ENCODE measurements around the gene ARRB2.
"Not testable (repeated sequence)": the region's sequence is repeated elsewhere in the genome, so short reads cannot be mapped to it uniquely, and the experiment has no call there.

Gene ARRB2

DNA sequence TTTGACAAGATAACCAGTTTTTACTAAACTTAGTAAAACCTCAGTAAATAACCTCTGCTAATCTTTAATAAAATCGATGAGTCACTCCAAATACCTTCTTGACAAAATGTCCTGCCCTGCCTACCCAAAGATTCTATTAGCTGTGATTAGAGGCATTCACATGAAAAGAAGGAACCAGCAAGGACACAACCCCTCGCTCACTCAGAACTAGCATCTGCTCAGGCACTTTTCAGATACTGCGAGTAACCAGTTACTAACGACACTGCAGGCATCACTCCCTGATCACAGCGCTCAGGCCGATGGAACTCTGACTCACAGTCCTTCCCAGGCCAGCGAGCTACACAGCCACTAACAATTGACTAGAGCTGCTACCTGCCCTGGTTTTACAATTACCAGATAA, 30.8 kb upstream of the ARRB2 start:
- peaks cover 21% of the 10 kb centered on the region for H3K4me1 Mint-ChIP-seq
- no peaks in the 10 kb centered on the region for H3K27me3 Mint-ChIP-seq
- H3K36me3 Mint-ChIP-seq (ENCODE audit: low read depth), result peaks cover 59% of the 10 kb centered on the region
- no peak overlapping the region for H3K27ac Mint-ChIP-seq
- ATAC-seq (no peak), DNase-seq (no peak)
- no peaks in the 10 kb centered on the region for H3K9me3 Mint-ChIP-seq
- no peak overlapping the region for H3K4me3 Mint-ChIP-seq

DNA sequence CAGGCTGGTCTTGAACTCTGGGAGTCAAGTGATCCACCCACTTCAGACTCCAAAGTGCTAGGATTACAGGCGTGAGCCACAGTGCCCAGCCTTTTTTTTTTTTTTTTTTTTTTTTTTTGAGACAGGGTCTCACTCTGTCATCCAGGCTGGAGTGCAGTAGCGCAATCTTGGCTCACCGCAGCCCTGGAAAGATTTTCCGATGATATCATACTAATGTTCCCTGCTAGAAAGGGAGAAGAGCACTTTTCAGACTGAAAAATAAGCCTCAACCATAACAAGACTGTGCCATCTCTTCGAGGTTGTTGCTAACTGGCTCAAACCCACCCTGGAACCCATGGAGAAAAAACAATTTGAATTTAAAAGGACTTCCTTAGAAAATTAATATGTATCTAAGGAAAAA, 26.7 kb upstream of the ARRB2 start:
- H3K4me1 Mint-ChIP-seq, result peaks cover 16% of the 10 kb centered on the region
- not testable (repeated sequence) for H3K27ac Mint-ChIP-seq, H3K9me3 Mint-ChIP-seq, H3K4me3 Mint-ChIP-seq, DNase-seq, H3K27me3 Mint-ChIP-seq, ATAC-seq
- H3K36me3 Mint-ChIP-seq (ENCODE audit: low read depth), result peaks cover 63% of the 10 kb centered on the region

DNA sequence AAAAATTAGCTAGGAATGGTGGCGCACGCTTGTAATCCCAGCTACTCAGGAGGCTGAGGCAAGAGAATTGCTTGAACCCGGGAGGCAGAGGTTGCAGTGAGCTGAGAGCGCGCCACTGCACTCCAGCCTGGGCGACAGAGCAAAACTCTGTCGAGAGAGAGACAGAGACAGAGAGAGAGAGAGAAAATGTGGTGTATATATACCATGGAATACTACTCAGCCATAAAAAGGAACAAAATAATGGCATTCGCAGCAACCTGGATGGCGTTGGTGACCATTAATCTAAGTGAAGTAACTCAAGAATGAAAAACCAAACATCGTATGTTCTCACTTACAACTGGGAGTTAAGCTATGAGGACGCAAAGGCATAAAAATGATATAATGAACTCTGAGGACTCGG, 20.6 kb upstream of the ARRB2 start:
- Mint-ChIP-seq H3K36me3 (ENCODE audit: low read depth) (peaks cover 63% of the 10 kb centered on the region), H3K4me1 (peaks cover 21% of the 10 kb centered on the region)
- H3K4me3 Mint-ChIP-seq, H3K9me3 Mint-ChIP-seq, DNase-seq, H3K27me3 Mint-ChIP-seq, H3K27ac Mint-ChIP-seq, ATAC-seq: not testable (repeated sequence)

DNA sequence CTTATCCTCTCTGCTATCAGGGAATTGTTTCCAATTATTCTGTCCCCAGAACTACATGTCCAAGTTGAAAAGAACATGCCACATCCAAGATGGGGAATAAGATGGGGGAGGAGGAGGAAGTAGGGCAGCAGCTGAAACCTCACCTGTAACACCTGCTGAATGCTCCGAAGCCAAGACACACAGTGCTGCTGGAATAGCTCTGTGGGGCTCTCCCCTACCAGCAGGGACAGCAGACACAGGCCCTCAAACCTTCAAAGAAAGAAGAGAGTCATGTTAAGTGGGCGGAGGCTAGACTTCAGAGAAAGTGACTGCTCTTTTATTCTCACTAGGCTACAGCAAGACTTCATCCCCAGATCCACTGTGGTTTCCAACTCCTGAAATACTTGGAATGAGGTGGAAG, 19.7 kb upstream of the ARRB2 start:
- no peak overlapping the region for H3K27ac Mint-ChIP-seq
- H3K27me3 Mint-ChIP-seq, result no peaks in the 10 kb centered on the region
- H3K9me3 Mint-ChIP-seq, result no peaks in the 10 kb centered on the region
- no peak overlapping the region for H3K4me3 Mint-ChIP-seq
- peaks cover 61% of the 10 kb centered on the region for H3K36me3 Mint-ChIP-seq (ENCODE audit: low read depth)
- ATAC-seq (peak; percentile 24), DNase-seq (no peak)
- H3K4me1 Mint-ChIP-seq, result peaks cover 26% of the 10 kb centered on the region

DNA sequence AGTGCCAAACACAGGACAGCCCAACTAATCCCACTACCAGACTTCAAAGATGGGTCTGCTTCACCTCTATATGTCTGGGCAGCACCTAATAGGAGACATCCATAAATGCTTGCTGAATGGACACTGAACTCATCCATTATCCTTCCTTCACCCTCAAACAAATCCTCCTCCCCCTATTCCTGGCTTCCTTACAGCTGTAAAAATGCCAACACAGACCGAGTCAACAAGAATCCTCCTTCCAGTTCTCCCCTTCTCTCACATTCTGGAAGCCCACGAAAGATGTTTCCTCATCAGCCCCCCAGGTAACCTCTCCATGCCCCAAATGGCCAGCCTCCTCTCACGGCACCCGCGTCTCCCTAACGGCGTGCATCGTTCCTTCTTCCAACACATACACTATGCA, 18.7 kb upstream of the ARRB2 start:
- no peak overlapping the region for H3K4me3 Mint-ChIP-seq
- no peak overlapping the region for H3K27ac Mint-ChIP-seq
- no peaks in the 10 kb centered on the region for H3K9me3 Mint-ChIP-seq
- no peak for DNase-seq
- peaks cover 36% of the 10 kb centered on the region for H3K4me1 Mint-ChIP-seq
- no peaks in the 10 kb centered on the region for H3K27me3 Mint-ChIP-seq
- peaks cover 66% of the 10 kb centered on the region for H3K36me3 Mint-ChIP-seq (ENCODE audit: low read depth)
- no peak for ATAC-seq

DNA sequence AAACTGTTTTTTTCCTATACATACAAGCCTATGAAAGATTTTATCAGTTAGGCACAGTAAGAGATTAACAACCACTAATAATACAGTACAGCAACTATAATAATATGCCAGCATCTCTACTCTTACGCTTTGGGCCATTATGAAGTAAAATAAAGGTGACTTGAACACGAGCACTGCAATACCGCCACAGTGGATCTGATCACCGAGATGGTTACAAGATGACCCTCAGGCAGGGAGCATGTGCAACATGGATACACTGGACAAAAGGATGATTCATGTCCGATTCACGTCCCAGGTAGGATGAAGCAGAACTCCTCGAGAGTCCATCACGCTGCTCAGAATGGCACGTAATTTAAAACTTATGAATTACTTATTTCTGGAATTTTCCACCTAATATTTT, 17.0 kb upstream of the ARRB2 start:
- no peak for DNase-seq
- H3K4me1 Mint-ChIP-seq, result peaks cover 47% of the 10 kb centered on the region
- H3K27me3 Mint-ChIP-seq, result no peaks in the 10 kb centered on the region
- no peak for ATAC-seq
- peaks cover 64% of the 10 kb centered on the region for H3K36me3 Mint-ChIP-seq (ENCODE audit: low read depth)
- no peak overlapping the region for H3K4me3 Mint-ChIP-seq
- H3K27ac Mint-ChIP-seq, result no peak overlapping the region
- H3K9me3 Mint-ChIP-seq, result no peaks in the 10 kb centered on the region

DNA sequence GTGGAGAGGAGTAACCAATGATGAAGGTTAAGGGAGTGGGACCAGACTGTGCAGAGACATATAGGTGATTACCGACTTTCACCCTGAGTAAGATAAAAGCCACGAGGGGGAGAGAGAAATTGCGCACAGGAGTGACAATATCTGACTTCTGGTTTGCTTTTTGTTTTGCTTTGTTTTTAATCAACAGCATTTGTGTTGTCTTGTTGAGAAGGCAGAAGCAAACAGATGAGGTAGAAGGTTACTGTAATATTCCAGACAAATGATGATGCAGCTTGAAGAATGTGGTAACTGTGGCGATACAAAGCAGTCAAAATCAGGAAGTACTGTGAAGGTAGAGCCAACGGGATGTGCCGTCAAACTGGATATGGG, 14.0 kb upstream of the ARRB2 start:
- H3K4me3 Mint-ChIP-seq, result peak overlapping the region; percentile 40
- DNase-seq (no peak), ATAC-seq (peak; percentile 80)
- no peaks in the 10 kb centered on the region for H3K27me3 Mint-ChIP-seq
- H3K4me1 Mint-ChIP-seq, result peaks cover 50% of the 10 kb centered on the region
- peak overlapping the region; percentile 85 for H3K27ac Mint-ChIP-seq
- H3K36me3 Mint-ChIP-seq (ENCODE audit: low read depth), result peaks cover 46% of the 10 kb centered on the region
- H3K9me3 Mint-ChIP-seq, result no peaks in the 10 kb centered on the region

DNA sequence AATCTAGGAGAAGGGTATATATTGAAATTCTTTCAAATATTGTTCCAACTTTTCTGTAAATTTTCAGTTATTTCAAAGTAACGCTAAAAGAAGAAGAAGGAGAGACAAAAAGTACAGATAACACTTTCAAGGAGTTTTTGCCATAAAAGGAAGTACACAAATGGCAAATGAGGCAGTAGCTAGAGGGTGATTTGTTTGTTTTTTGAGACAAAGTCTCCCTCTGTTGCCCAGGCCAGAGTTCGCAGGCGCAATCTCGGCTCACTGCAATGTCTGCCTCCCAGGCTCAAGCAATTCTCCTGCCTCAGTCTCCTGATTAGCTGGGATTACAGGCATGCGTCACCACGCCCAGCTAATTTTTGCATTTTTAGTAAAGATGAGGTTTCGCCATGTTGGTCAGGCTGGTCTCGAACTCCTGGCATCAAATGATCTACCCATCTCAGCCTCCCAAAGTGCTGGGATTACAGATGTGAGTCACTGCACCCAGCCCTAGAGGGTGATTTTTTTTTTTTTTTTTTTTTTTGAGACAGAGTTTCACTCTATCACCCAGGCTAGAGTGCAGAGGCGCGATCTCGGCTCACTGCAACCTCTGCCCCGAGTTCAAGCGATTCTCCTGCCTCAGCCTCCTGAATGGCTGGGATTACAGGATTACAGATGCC, 10.9 kb upstream of the ARRB2 start:
- peaks cover 61% of the 10 kb centered on the region for H3K4me1 Mint-ChIP-seq
- not testable (repeated sequence) for H3K27ac Mint-ChIP-seq, H3K27me3 Mint-ChIP-seq, H3K4me3 Mint-ChIP-seq, ATAC-seq, H3K9me3 Mint-ChIP-seq, DNase-seq
- H3K36me3 Mint-ChIP-seq (ENCODE audit: low read depth), result peaks cover 41% of the 10 kb centered on the region

DNA sequence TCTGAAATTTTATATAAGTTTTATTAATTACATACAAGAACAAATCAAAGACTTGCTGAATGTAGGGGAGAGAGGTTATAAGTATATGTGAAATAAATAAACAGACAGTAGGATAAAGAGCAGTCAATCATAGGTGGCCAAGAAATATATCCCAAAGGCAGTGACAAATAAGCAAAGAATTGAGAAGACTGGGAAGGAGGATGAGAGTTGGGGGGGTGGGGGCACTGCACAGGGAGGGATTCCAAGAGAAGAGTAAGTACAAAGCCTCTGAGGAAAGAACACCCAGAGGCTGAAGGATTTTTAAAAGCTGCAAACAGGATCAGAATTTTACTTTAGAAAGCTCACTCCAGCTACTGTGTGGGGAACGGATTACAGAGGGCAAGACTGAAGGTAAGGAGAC, 9.3 kb upstream of the ARRB2 start:
- Mint-ChIP-seq H3K4me3 (no peak overlapping the region), H3K9me3 (no peaks in the 10 kb centered on the region), H3K4me1 (peaks cover 66% of the 10 kb centered on the region), H3K27me3 (no peaks in the 10 kb centered on the region), H3K36me3 (ENCODE audit: low read depth) (peaks cover 39% of the 10 kb centered on the region), H3K27ac (no peak overlapping the region)
- DNase-seq (no peak), ATAC-seq (no peak)

DNA sequence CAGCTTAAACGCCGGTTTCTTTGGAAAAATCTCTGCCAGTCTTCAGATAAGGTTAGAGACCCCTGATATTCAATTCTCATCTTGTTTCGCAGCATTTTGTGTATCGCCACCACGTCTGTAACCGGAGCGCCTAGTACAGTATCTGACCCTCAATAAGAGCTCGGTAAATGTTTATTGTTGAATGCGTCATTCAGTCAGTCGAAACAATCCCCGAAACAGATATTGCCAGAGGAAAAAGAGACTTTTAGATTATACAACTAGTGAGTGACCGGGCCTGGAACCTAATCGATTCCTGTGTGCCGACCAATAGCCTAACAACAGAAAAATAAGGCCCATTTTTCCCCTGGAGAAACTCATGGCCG, 7.1 kb upstream of the ARRB2 start:
- H3K27me3 Mint-ChIP-seq, result no peaks in the 10 kb centered on the region
- H3K4me1 Mint-ChIP-seq, result peaks cover 56% of the 10 kb centered on the region

DNA sequence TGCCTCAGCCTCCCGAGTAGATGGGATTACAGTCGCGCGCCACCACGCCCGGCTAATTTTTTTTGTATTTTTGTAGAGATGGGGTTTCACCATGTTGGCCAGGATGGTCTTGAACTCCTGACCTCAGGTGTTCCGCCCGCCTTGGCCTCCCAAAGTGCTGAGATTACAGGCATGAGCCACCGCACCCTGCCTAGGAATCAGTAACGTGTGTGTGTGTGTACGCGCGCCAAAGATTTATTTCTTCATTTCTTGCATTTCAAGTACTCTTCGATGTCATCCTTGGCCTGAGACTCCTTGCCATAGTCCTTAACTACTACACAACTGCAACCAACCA, 5.9 kb upstream of the ARRB2 start:
- Mint-ChIP-seq H3K27ac (peak overlapping the region; percentile 87), H3K4me3 (peak overlapping the region; percentile 93), H3K36me3 (ENCODE audit: low read depth) (peaks cover 18% of the 10 kb centered on the region), H3K4me1 (peaks cover 59% of the 10 kb centered on the region)
- not testable (repeated sequence) for DNase-seq, H3K27me3 Mint-ChIP-seq, ATAC-seq, H3K9me3 Mint-ChIP-seq

More for the DNA sequence above, 7.1 kb upstream of the ARRB2 start:
- Mint-ChIP-seq H3K36me3 (ENCODE audit: low read depth) (peaks cover 20% of the 10 kb centered on the region), H3K9me3 (no peaks in the 10 kb centered on the region), H3K4me3 (peak overlapping the region; percentile 93), H3K27ac (peak overlapping the region; percentile 87)
- ATAC-seq (no peak), DNase-seq (no peak)

DNA sequence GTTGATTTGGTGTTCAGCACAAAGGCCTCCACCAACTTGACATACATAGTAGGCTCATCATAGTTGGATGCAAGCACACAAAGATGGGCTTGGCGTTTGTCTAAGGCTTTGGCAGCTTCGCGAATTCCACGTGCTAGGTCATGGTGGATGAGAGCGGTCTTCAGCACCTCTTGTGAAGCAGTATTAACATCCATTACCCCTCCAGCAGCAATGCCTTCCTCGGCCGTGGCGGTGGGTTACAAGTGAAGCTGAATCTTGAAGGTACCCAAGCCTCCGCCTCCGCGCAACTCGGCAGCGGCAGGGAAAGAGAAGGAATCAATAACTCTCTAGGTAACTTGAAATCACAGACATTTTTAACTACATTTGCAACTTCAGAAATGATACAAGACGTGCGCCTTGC, 5.4 kb upstream of the ARRB2 start:
- H3K27ac Mint-ChIP-seq, result peak overlapping the region; percentile 87
- peaks cover 63% of the 10 kb centered on the region for H3K4me1 Mint-ChIP-seq
- peaks cover 21% of the 10 kb centered on the region for H3K36me3 Mint-ChIP-seq (ENCODE audit: low read depth)
- H3K27me3 Mint-ChIP-seq, result no peaks in the 10 kb centered on the region
- H3K9me3 Mint-ChIP-seq, result no peaks in the 10 kb centered on the region
- no peak for DNase-seq
- ATAC-seq, result no peak
- H3K4me3 Mint-ChIP-seq, result peak overlapping the region; percentile 93

DNA sequence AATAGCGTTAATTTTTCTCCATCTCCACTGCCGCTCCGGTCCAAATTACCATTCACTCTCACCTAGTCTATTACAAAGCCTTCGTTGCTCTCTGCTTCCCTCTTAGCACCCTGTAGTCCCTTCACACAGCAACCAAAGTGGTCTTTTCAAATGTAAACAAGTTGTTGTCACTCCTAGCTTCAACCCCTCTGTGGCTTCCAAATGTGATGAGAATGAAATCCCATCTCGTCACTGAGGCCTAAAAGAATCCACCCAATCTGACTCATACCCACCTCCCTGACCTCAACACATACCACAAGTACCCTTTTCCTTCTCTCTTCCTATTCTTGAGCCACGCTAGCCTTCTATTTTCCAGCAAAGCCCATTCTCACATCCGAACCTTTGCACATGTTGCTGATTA, 4.3 kb upstream of the ARRB2 start:
- Mint-ChIP-seq H3K4me1 (peaks cover 62% of the 10 kb centered on the region), H3K36me3 (ENCODE audit: low read depth) (peaks cover 19% of the 10 kb centered on the region), H3K27me3 (no peaks in the 10 kb centered on the region), H3K27ac (peak overlapping the region; percentile 51), H3K4me3 (peak overlapping the region; percentile 55), H3K9me3 (no peaks in the 10 kb centered on the region)
- DNase-seq, result no peak
- no peak for ATAC-seq

DNA sequence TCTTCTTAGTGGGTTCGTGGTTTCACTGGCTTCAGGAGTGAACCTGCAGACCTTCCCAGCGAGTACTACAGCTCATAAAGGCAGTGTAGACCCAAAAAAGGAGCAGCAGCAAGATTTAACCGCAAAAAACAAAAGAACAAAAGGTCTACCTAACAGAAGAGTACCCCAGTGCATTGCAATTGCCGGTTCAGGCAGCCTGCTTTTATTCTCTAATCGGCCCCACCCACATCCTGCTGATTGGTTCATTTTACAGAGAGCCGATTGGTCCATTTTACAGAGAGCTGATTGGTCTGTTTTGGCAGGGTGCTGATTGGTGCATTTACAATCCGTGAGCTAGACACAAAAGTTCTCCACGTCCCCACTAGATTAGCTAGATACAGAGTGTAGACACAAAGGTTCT, 2.0 kb upstream of the ARRB2 start:
- peaks cover 62% of the 10 kb centered on the region for H3K4me1 Mint-ChIP-seq
- H3K36me3 Mint-ChIP-seq (ENCODE audit: low read depth), result peaks cover 15% of the 10 kb centered on the region
- DNase-seq (peak; percentile 66), ATAC-seq (no peak)
- H3K4me3 Mint-ChIP-seq, result peak overlapping the region; percentile 24
- no peaks in the 10 kb centered on the region for H3K9me3 Mint-ChIP-seq
- H3K27ac Mint-ChIP-seq, result peak overlapping the region; percentile 32
- no peaks in the 10 kb centered on the region for H3K27me3 Mint-ChIP-seq

DNA sequence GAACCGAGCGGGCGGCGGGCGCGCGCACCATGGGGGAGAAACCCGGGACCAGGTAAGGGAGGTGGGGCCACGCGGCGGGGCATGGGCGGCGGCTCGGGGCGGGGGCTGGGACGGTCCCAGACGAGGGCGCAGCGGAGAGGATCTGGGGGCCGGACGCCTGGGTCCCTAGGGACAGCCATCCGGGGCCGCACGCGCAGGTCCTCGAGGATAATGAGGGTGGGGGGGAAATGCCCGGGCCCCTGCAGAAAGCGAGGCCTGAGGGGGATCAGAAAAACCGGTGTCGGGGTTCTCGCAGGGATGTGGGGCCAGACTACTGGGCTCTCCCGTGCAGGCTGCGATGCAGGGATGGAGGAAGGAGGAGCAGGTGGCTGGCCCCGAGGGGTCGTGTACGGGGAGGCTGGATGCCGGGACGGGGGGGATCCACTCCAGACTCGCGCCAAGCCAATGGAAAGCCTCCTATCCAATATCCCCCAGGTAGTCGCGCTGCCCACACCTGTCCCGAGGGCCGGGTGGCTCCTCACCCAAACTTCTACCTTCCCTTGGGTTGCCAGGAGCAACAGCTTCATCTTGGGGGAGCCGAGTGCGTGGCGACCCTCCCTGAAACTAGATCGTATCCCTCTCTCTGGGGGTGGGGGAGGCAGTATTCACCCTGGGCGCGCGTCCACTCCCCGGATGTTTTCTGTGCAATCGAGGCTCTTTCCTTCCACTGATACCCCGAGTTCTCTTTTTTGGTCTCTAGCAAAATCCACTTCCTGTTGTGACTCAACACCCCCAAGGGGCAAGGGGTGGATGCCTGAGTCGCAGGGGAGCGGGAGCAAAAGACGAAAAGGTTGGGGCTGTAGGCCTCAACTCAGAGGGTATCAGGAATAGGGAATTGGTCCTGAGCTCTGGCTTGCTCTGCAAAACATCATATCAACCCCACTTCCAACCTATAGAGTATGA, 532 bp downstream of the ARRB2 start:
- H3K4me1 Mint-ChIP-seq, result peaks cover 66% of the 10 kb centered on the region
- H3K4me3 Mint-ChIP-seq, result peak overlapping the region; percentile 96
- H3K27ac Mint-ChIP-seq, result peak overlapping the region; percentile 83
- no peaks in the 10 kb centered on the region for H3K9me3 Mint-ChIP-seq
- peaks cover 21% of the 10 kb centered on the region for H3K36me3 Mint-ChIP-seq (ENCODE audit: low read depth)
- no peaks in the 10 kb centered on the region for H3K27me3 Mint-ChIP-seq
- ATAC-seq, result no peak
- peak; percentile 53 for DNase-seq
